Lung (tissue), 12 donors: ENCODE measurements around the gene C20orf96. TPM values are rescaled to one million over a fixed set of nuclear protein-coding genes. Genes with fewer than 3 reads are reported as not detected.
A peak's percentile ranks its signal among the peaks of the same experiment; 100 is the strongest.

Experiments
- ATAC-seq: fragments of 200-7000 bp; cut with Tn5 transposase; one replicate; pipeline ENCODE4 v1.9.1; 2020; ENCODE audit warnings: moderate number of reproducible peaks; ENCODE audit not compliant: insufficient read depth, low FRiP score
- DNase-seq, 3 donors: peaks; one replicate each; pipeline ENCODE4 v3.0.0-alpha.2; 2013 to 2017
- H3K27ac ChIP-seq, 2 donors: one replicate each; pipeline ENCODE4 v1.5.1; 2013; ENCODE audit warnings: mild to moderate bottlenecking in 2 of 2, moderate library complexity in 2 of 2, control low read depth in 1 of 2, inconsistent platforms in 1 of 2, low read depth in 1 of 2, low read length in 1 of 2
- H3K27me3 ChIP-seq, 3 donors: one replicate each; pipeline ENCODE4 v1.5.1; 2013; ENCODE audit warnings: low read length in 2 of 3; ENCODE audit not compliant: control insufficient read depth in 3 of 3, insufficient read depth in 3 of 3
- H3K36me3 ChIP-seq, 4 donors: one replicate each; pipeline ENCODE4 v1.5.1; 2013; ENCODE audit warnings: low read length in 4 of 4, mild to moderate bottlenecking in 1 of 4, moderate library complexity in 1 of 4; ENCODE audit not compliant: control insufficient read depth in 4 of 4, insufficient read depth in 4 of 4
- H3K4me1 ChIP-seq, 5 donors: one replicate each; pipeline ENCODE4 v1.5.1; 2013; ENCODE audit warnings: low read length in 5 of 5, mild to moderate bottlenecking in 2 of 5, moderate library complexity in 1 of 5; ENCODE audit not compliant: control insufficient read depth in 5 of 5, insufficient read depth in 5 of 5
- H3K4me3 ChIP-seq: one replicate; pipeline ENCODE4 v1.5.1; 2013; ENCODE audit warnings: mild to moderate bottlenecking, control low read depth, moderate library complexity
- H3K9ac ChIP-seq, 2 donors: one replicate each; pipeline ENCODE4 v1.5.1; 2013; ENCODE audit warnings: low read length in 2 of 2, control low read depth in 1 of 2; ENCODE audit not compliant: insufficient read depth in 1 of 2
- H3K9me3 ChIP-seq, 4 donors: one replicate each; pipeline ENCODE4 v1.5.1; 2013; ENCODE audit warnings: low read length in 3 of 4, mild to moderate bottlenecking in 1 of 4, moderate library complexity in 1 of 4; ENCODE audit not compliant: control insufficient read depth in 4 of 4, insufficient read depth in 3 of 4
- WGBS, 2 donors: extraction: QIAGEN DNeasy Blood & Tissue Kit; methylation state at CpG; one replicate each; pipeline ENCODE4 v1.1.7; 2013; 5-methylcytosine and 5-hydroxymethylcytosine counted together
- polyA plus RNA-seq, 2 donors: library from polyadenylated mRNA; stranded (reverse); fragments of 200-250 nt; gene quantifications; one replicate each; pipeline ENCODE4 v1.2.1, GENCODE V29; 2013
- total RNA-seq, 2 donors: library from RNA; depleted of rRNA in 1 of 2; stranded (reverse); fragments of >200 nt in 1 of 2; gene quantifications; one replicate each; pipeline ENCODE4 v1.2.1, GENCODE V29; 2014 to 2021
- TF ChIP-seq, protein P1 (sequence below): IDR thresholded peaks from 2 replicates; pipeline ENCODE4 v1.5.1; 2012; ENCODE audit warnings: mild to moderate bottlenecking; ENCODE audit errors: control extremely low read depth, extremely low read depth
- donor health status: control.
- donor health status: control.
- donor health status: Bipolar disorder and iron deficiency.
- donor health status: healthy.
- donor health status: DM: yes; HTN: yes; CAD: no.

C20orf96 gene
- total and polyA plus RNA-seq, 4 donors, result 5.2 to 22.4 (median 10.5) TPM

- no peak overlapping the region for H3K9ac ChIP-seq
- H3K36me3 ChIP-seq, result no peaks in the 10 kb centered on the region
- no peaks in the 10 kb centered on the region for H3K27me3 ChIP-seq
- 90 to 91% methylated on average over 2 of the region's 2 CpGs for WGBS, 2 donors
- H3K4me3 ChIP-seq, result no peak overlapping the region
- ATAC-seq (no peak), DNase-seq (no peak)
- no peak overlapping the region for H3K27ac ChIP-seq
- TF ChIP-seq, protein P1, sequence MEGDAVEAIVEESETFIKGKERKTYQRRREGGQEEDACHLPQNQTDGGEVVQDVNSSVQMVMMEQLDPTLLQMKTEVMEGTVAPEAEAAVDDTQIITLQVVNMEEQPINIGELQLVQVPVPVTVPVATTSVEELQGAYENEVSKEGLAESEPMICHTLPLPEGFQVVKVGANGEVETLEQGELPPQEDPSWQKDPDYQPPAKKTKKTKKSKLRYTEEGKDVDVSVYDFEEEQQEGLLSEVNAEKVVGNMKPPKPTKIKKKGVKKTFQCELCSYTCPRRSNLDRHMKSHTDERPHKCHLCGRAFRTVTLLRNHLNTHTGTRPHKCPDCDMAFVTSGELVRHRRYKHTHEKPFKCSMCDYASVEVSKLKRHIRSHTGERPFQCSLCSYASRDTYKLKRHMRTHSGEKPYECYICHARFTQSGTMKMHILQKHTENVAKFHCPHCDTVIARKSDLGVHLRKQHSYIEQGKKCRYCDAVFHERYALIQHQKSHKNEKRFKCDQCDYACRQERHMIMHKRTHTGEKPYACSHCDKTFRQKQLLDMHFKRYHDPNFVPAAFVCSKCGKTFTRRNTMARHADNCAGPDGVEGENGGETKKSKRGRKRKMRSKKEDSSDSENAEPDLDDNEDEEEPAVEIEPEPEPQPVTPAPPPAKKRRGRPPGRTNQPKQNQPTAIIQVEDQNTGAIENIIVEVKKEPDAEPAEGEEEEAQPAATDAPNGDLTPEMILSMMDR, result no peak
- H3K9me3 ChIP-seq, result no peaks in the 10 kb centered on the region
- no peaks in the 10 kb centered on the region for H3K4me1 ChIP-seq
These were observed 37.7 kb downstream of the C20orf96 start for GRCh38 chr20:252801-253200.

DNA sequence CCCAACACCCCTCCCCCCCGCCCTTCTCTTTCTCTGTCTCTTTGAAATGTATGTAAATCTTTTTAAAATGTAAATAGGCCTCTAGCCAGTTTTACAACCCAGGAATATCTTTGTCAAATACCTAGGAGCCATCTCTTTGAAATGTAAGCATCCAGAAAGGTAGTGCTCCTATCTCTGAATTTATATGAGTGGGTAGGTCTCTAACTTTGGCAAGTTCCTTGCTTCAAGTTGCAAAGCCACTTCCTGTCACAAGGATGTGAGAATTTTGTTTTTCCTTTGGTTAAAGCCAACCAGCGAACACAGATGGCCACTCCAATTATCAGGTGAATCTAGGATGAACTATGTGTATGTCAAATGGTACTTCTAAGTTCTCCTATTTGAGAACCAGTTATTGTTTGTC, 39.2 kb downstream of the C20orf96 start:
- TF ChIP-seq, protein P1, result no peak
- no peaks in the 10 kb centered on the region for H3K9me3 ChIP-seq
- no peaks in the 10 kb centered on the region for H3K36me3 ChIP-seq
- H3K4me3 ChIP-seq, result no peak overlapping the region
- H3K27me3 ChIP-seq, result no peaks in the 10 kb centered on the region
- DNase-seq (no peak), ATAC-seq (no peak)
- H3K27ac ChIP-seq, result no peak overlapping the region
- H3K4me1 ChIP-seq, result no peaks in the 10 kb centered on the region
- H3K9ac ChIP-seq, result no peak overlapping the region
- 24 to 55% methylated on average over 2 of the region's 2 CpGs for WGBS, 2 donors

DNA sequence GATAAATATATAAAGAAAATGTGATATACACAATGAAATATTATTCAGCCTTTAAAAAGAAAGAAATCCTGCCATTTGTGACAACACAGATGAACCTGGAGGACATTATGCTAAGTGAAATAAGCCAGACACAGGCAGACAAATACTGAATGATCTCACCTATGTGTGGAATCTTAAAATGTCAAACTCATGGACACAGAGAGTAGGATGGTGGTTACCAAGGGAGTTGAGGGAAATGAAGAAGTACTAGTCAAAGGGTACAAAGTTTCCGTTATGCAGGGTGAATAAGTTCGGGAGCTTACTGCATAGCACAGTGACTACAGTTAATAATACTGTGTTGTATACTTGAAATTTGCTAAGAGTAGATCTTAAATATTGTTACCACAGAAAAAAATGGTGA, 47.6 kb downstream of the C20orf96 start:
- no peaks in the 10 kb centered on the region for H3K36me3 ChIP-seq

DNA sequence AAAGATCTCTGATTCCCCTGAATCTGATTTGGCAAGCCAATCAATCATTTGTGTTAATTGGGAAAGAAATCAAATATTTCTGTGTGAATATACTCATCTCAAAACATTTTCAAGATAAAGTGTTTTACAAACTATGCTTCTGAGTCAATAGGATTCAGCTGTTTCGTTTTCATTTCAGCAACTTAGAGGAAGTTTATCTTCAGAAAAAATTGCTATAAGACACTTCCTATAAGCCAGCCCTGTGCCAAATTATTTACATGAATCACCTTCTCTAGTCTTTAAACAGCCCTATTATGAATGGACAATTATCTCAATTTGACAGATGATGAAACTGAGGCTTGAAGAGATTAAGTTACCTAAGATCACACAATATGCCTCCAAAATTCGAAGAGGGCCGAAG, 52.6 kb downstream of the C20orf96 start:
- H3K27me3 ChIP-seq, result peaks cover 0 to 7% (median 0%) of the 10 kb centered on the region in 3 donors
- no peak overlapping the region for H3K9ac ChIP-seq
- ATAC-seq (peak; percentile 66), DNase-seq (peak in 1 of 3 donors; percentile 15)
- no peaks in the 10 kb centered on the region for H3K36me3 ChIP-seq
- H3K4me1 ChIP-seq, result peaks cover 0 to 13% (median 2%) of the 10 kb centered on the region in 5 donors
- H3K4me3 ChIP-seq, result no peak overlapping the region
- H3K27ac ChIP-seq, result no peak overlapping the region
- TF ChIP-seq, protein P1, result no peak
- 31 to 49% methylated on average over 3 of the region's 3 CpGs for whole genome bisulfite sequencing, 2 donors
- no peaks in the 10 kb centered on the region for H3K9me3 ChIP-seq

More for the DNA sequence above, 47.6 kb downstream of the C20orf96 start:
- DNase-seq (no peak), ATAC-seq (no peak)
- H3K27me3 ChIP-seq, result peaks cover 0 to 9% (median 0%) of the 10 kb centered on the region in 3 donors
- no peak overlapping the region for H3K27ac ChIP-seq
- WGBS, 2 donors, result 83 to 92% methylated on average over 2 of the region's 2 CpGs
- H3K9ac ChIP-seq, result no peak overlapping the region
- H3K4me1 ChIP-seq, result peaks cover 0 to 5% (median 0%) of the 10 kb centered on the region in 5 donors
- H3K4me3 ChIP-seq, result no peak overlapping the region
- TF ChIP-seq, protein P1, result no peak
- no peaks in the 10 kb centered on the region for H3K9me3 ChIP-seq
